ENCODE data around the gene S100A9. TPM values are rescaled to one million over a fixed set of nuclear protein-coding genes. Genes with fewer than 3 reads are reported as not detected.

The S100A9 gene
- total RNA-seq, 1 experiment from 2014 or later, result not detected

GRCh38 chr1:153399401-153400055, 41.9 kb downstream of the S100A9 start:
- Histone ChIP-seq H3K9me3 (ENCODE audit: control insufficient read depth, low read depth, low read length) (no peaks in the 10 kb centered on the region), H2BK15ac (ENCODE audit: low read depth, low read length) (no peak overlapping the region), H3K4me2 (ENCODE audit: insufficient read depth, insufficient read length, low read length) (no peak overlapping the region), H2BK5ac (ENCODE audit: insufficient read length, low read length) (no peak overlapping the region), H3K27me3 (ENCODE audit: insufficient read depth, low read length) (no peaks in the 10 kb centered on the region), H3K23ac (ENCODE audit: insufficient read length, low read depth, low read length) (no peak overlapping the region), H2BK12ac (ENCODE audit: insufficient read length, low read depth, low read length) (no peak overlapping the region), H3K23me2 (ENCODE audit: insufficient read length, low read depth, low read length, poor library complexity, severe bottlenecking) (no peaks in the 10 kb centered on the region), H3K14ac (ENCODE audit: insufficient read depth, low read length) (no peak overlapping the region), H3K9ac (ENCODE audit: extremely low read depth, insufficient read length, low read length) (no peak overlapping the region), H4K8ac (replicated peaks; ENCODE audit: insufficient read length, low read depth, low read length) (no peak overlapping the region), H4K20me1 (ENCODE audit: control insufficient read depth, insufficient read depth, insufficient read length) (no peaks in the 10 kb centered on the region), H3K18ac (ENCODE audit: insufficient read length, low read depth, low read length) (no peak overlapping the region), H2BK20ac (ENCODE audit: low read depth, low read length, poor library complexity, severe bottlenecking) (no peak overlapping the region), H3K79me1 (ENCODE audit: insufficient read depth, low read depth, low read length, poor library complexity, severe bottlenecking) (no peaks in the 10 kb centered on the region), H2AFZ (ENCODE audit: low read length) (no peak overlapping the region), H4K91ac (ENCODE audit: insufficient read length, low read depth, low read length) (no peak overlapping the region), H3K4ac (ENCODE audit: low read depth, low read length) (no peak overlapping the region), H2AK5ac (ENCODE audit: insufficient read length, low read length) (no peak overlapping the region), H3K4me1 (ENCODE audit: insufficient read depth, low read length) (peaks cover 3% of the 10 kb centered on the region; the same call in 1 of the 2 replicates), H3K56ac (ENCODE audit: insufficient read length, low read depth, low read length) (no peak overlapping the region), H4K5ac (ENCODE audit: insufficient read length, low read depth, low read length) (no peak overlapping the region), H3K79me2 (ENCODE audit: insufficient read depth, low read length) (no peaks in the 10 kb centered on the region), H2BK120ac (ENCODE audit: low read depth, low read length, poor library complexity, severe bottlenecking) (no peak overlapping the region), H3T11ph (ENCODE audit: low read length) (no peak overlapping the region), H3K27ac (ENCODE audit: insufficient read length, low read depth, low read length) (no peak overlapping the region)
- Mint-ChIP-seq H3K27me3 (ENCODE audit: low read depth) (peaks cover 28% of the 10 kb centered on the region), H3K36me3 (ENCODE audit: insufficient read depth in 1 of 3, low read depth in 3 of 3) (peaks cover 0 to 1% (median 0%) of the 10 kb centered on the region in 3 experiments; a peak in 4 of 7 replicates), H3K27ac (no peak overlapping the region), H3K4me3 (no peak overlapping the region), H3K9me3 (peaks cover 3% of the 10 kb centered on the region in 2 experiments), H3K4me1 (peaks cover 7 to 22% of the 10 kb centered on the region in 2 experiments; a peak in 3 of 4 replicates)
- no peak for DNase-seq
- TF ChIP-seq CTCF (conservative IDR thresholded peaks at IDR 0.05), result no peak
- WGBS (ENCODE audit: extremely low coverage, insufficient read length, low lambda C conversion rate), result no CpG with 5 or more reads among the region's 7 CpGs

Measured in H9 (cell line).